GM12864 (cell line): Measurements from ENCODE around the gene PLA2G10.
A peak's percentile ranks its signal among the peaks of the same experiment; 100 is the strongest.
"Not testable (repeated sequence)": the region's sequence is repeated elsewhere in the genome, so short reads cannot be mapped to it uniquely, and the experiment has no call there.

Source experiments
- DNase-seq: peaks from one replicate; pipeline ENCODE4 v3.0.0-alpha.2; 2011; ENCODE audit warnings: low read depth
- H3K4me3 ChIP-seq: 2 replicates; pipeline ENCODE4 v1.5.1; 2011; ENCODE audit warnings: mild to moderate bottlenecking, low read depth, low read length, control low read depth
- TF ChIP-seq, protein P1 (sequence below): IDR thresholded peaks from 2 replicates; pipeline ENCODE4 v1.5.1; 2011; ENCODE audit warnings: low read depth, mild to moderate bottlenecking, moderate library complexity, low read length, control low read depth, inconsistent platforms; ENCODE audit errors: missing control alignments

PLA2G10 gene

DNA sequence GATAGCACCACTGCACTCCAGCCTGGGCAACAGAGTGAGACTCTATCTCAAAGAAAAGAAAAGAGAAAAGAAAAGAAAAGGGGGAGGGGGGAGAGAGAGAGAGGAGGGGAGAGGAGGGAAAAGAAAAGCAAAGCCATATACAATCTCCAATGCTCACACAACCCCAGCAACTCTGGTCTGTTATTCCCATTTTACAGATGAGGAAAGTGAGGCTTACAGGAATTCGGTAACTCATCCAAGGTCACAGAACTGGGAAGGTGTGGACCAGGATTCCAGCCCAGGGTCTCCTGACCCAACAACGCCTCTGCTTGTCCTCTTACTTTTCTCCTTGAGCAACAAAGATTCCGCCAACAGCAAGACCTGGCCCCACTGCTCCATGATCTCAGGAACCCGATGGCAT lies 13.0 kb downstream of the PLA2G10 start:
- TF ChIP-seq, protein P1, sequence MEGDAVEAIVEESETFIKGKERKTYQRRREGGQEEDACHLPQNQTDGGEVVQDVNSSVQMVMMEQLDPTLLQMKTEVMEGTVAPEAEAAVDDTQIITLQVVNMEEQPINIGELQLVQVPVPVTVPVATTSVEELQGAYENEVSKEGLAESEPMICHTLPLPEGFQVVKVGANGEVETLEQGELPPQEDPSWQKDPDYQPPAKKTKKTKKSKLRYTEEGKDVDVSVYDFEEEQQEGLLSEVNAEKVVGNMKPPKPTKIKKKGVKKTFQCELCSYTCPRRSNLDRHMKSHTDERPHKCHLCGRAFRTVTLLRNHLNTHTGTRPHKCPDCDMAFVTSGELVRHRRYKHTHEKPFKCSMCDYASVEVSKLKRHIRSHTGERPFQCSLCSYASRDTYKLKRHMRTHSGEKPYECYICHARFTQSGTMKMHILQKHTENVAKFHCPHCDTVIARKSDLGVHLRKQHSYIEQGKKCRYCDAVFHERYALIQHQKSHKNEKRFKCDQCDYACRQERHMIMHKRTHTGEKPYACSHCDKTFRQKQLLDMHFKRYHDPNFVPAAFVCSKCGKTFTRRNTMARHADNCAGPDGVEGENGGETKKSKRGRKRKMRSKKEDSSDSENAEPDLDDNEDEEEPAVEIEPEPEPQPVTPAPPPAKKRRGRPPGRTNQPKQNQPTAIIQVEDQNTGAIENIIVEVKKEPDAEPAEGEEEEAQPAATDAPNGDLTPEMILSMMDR = no peak
- H3K4me3 ChIP-seq = no peak overlapping the region
- no peak for DNase-seq

DNA sequence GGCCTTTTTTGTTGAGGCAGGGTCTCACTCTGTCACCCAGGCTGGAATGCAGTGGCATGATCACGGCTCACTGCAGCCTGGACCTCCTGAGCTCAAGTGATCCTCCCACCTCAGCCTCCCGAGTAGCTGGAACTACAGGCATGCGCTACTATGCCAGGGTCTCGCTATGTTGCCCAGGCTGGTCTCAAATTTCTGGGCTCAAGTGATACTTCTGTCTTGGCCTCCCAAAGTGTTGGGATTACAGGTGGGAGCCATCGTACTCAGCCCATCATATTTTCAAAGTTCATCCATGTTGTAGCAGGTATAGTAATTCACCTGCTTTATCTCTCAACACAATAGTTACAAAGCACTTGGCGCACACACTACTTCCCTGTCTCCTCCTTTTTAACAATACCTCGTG lies 13.7 kb downstream of the PLA2G10 start:
- H3K4me3 ChIP-seq = not testable (repeated sequence)

DNA sequence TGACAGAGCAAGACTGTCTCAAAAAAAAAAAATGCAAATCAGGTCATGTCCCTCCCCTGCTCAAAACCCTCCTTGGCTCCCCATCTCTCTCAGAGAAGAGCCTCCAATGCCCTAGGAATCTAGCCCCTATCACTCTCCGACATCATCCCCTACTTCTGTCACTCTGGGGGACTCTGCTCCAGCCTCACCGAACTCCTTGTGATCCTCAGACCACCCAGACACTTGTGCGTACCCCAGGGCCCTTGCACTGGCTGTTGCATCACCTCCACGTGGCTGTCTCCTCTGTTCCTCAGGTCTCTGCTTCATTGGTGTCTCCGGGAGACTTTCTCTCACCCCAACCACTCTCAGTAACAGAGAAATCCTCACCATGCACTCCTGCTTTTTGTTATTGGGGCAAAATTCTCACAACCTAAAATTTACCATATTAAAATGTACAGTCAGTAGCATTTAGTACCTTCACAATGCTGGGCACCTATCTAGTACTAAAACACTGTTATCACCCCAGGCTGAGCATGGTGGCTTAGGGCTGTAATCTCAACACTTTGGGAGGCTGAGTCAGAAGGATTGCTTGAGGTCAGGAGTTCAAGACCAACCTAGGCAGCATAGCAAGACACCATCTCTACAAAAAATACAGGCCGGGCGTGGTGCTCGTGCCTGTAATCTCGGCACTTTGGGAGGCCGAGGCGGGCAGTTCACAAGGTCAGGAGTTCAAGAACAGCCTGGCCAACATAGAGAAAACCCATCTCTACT lies 15.2 kb downstream of the PLA2G10 start:
- DNase-seq = no peak
- no peak overlapping the region for H3K4me3 ChIP-seq
- TF ChIP-seq, protein P1 = no peak

More for the DNA sequence above, 13.7 kb downstream of the PLA2G10 start:
- DNase-seq = not testable (repeated sequence)

DNA sequence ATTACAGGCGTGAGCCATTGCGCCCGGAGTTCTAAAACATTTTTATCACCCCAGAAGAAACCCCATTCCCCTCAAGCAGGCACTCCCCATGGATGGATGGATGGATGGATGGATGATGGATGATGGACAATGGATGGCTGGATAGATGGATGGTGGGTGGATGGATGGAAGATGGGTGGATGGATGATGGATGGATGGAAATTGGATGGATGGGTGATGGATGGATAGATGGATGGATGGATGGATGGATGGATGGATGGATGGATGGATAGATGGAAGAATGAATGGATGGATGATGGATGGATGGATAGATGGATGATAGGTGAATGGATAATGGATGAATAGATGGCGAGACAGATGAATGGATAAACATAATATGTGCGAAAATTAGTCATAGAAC lies 16.5 kb downstream of the PLA2G10 start:
- TF ChIP-seq, protein P1 = no peak
- H3K4me3 ChIP-seq = no peak overlapping the region
- no peak for DNase-seq

DNA sequence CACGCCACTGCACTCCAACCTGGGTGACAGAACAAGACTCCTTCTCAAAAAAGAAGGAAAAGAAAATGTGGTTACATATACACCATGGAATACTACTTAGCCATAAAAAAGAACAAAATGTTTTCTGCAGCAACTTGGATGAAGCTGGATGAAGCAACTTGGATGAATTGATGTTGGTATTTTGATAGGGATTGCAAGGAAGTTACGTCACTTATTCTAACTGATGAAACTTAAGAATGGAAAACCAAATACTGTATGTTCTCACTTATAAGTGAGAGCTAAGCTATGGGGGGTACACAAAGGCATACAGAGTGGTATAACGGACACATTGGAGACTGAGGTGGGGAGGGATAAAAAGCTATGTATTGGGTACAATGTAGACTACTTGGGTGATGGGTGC lies 17.5 kb downstream of the PLA2G10 start:
- TF ChIP-seq, protein P1 = no peak
- no peak overlapping the region for H3K4me3 ChIP-seq
- DNase-seq = no peak

DNA sequence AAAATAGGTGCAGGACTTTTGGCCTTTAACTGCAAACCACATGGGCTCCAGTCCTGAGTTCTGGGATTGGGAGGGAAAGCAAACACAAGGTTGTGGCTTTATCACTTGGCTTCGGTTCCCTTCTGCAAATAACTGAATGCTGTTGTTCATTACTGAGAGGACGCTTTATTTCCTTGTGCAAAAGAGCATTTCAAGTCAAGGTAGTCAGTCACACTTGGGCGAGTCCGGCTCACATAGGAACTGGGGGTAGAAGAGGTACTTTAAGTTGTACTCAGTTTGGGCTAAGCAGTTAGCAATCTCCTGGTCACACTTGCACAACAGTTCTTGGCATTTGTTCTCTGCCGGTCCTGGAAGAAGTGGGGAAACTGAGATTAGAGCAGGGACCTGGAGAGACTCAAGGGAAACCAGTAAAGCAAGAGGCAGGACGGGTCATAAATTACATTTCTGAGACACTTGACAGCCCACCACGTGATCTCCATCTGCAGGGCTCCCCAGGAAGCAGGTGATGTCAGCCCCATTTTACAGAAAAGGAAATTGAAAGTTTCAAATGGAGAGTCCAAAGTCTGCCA lies 21.6 kb downstream of the PLA2G10 start:
- DNase-seq = peak; percentile 61
- H3K4me3 ChIP-seq = no peak overlapping the region
- TF ChIP-seq, protein P1 = no peak

DNA sequence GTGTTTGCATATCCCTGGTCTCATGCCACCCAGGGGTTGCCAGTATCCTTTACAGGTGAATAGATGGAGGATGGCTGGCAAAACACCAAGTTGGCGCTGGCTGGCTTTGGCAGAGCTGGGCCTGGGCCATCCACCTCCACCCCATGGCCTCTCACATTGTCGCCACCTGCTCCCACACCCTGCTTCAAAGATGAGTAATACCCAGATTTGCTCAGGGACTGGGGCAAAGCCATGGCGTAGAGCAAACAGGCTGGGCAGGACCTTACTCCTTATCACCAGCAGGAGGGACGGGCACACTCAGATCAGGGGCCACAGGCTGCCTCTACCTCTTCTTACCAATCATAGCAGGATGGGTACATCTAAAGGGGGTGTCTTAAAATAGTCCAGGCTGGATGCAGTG lies 24.3 kb downstream of the PLA2G10 start:
- no peak for DNase-seq
- no peak overlapping the region for H3K4me3 ChIP-seq
- TF ChIP-seq, protein P1 = no peak
